Activated CD8-positive, alpha-beta memory T cell treated with anti-CD3 and anti-CD28 coated beads, Interleukin-2, amount 50 U/mL, for 24 hours (primary cell): ENCODE measurements around the gene ABCD1.
"Not testable (repeated sequence)": the region's sequence is repeated elsewhere in the genome, so short reads cannot be mapped to it uniquely, and the experiment has no call there.

ENCODE experiments used
- DNase-seq: peaks from one replicate; pipeline ENCODE4 v3.0.0-alpha.2; 2020; ENCODE audit errors: extremely low read depth

The ABCD1 gene

DNA sequence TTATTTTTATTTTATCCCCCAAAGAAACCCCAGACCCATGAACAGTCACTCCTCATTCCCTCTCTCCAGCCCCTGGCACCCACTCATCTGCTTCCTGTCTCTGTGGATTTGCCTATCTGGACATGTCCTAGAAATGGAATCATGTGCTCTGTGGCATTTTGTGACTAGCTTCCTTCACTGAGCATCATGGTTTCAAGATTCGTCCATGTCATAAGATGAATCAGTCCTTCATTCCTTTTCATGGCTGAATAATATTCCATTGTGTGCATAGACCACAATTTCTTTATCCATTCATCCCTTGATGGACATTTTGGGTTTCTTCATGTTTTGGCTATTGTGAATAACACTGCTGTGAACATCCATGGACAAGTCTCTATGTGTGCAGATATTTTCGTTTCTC, 10.2 kb downstream of the ABCD1 start:
- DNase-seq, result no peak

DNA sequence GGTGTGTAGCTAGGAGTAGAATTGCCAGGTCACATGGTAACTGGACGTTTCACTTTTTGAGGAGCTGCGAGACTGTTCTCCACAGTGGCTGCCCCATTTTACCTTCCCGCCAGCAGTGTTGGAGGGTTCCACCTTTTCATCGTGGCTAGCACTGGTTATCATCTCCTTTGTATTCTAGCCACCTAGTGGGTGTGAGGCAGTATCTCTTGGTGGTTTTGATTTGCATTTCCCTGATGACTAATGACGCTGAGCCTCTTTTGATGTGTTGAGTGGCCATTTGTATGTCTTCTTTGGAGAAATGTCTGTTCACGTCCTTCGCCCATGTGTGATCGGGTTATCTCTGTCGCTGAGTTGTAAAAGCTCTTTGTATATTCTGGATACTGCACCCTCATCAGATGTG, 10.6 kb downstream of the ABCD1 start:
- no peak for DNase-seq

DNA sequence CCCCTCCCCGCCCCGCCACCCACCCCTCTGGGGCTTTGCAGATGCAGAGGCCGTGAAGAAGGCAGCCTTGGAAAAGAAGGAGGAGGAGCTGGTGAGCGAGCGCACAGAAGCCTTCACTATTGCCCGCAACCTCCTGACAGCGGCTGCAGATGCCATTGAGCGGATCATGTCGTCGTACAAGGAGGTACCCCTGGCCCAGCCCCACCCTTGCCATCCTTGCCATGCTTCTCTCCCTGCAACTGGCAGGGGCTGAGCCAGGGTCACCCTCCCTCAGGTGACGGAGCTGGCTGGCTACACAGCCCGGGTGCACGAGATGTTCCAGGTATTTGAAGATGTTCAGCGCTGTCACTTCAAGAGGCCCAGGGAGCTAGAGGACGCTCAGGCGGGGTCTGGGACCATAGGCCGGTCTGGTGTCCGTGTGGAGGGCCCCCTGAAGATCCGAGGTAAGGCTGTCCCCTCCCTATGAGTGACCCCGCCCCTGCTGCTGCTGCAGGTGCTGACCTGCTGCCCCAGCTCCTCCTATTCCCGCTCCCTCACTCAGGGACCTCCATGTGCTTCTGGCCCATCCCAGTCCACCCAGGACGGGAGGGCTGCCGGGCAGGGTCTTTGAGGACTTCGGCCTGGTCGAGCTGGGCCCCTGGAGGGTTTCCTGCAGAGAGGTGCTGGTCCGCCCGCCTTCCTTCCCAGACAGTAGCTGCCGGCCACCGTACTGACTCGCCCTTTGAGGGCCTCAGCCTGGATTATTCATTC, 11.6 kb downstream of the ABCD1 start:
- DNase-seq, result no peak

DNA sequence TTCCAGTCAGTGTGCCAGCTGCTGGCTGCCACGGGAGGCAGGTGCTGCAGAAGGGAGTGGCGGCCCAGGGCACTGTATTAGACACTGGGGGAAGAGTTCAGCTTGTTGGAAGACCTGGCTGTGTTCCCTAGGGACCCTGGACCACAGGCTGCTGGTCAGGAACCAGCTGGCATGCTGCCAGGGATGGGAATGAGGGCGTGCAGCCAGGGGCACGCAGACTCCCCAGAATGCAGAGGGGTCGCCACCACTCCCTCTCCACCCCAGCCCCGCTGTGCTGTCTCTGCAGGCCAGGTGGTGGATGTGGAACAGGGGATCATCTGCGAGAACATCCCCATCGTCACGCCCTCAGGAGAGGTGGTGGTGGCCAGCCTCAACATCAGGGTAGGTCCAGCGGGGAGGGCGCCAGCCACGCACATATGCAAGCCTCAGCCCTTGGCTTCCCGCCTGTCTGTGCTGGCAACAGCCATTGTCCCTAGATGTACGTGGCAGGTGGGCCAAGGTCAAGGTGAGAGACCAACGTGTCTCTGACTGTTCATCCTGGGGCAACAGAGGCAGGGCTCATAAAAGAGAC, 12.3 kb downstream of the ABCD1 start:
- DNase-seq, result no peak

DNA sequence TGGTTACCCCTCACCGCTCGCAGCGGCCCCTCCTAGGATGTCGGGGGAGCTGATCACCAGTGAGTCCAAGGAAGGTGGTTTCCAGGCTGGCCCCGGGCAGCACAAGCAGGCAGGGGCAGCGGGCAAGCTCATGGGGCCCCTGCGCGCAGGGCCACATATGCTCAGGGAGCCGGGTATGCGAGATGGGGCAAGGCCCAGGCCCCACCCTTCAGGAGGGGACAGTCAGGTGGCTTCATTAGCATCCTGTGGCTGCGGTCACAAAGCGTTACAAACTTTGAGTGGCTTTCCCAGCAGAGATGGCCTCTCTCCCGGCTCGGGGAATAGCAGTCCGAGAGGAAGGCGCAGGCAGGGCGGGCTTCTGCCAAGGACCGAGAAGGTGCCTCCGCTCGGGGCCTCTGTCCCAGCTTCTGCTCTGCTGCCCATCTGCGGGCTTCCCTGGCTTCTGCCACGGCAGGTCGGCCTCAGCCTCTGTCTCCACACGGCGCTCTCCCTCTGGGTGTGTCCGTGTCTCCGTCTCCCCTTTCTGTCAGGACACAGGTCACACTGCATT, 13.5 kb downstream of the ABCD1 start:
- DNase-seq, result no peak

DNA sequence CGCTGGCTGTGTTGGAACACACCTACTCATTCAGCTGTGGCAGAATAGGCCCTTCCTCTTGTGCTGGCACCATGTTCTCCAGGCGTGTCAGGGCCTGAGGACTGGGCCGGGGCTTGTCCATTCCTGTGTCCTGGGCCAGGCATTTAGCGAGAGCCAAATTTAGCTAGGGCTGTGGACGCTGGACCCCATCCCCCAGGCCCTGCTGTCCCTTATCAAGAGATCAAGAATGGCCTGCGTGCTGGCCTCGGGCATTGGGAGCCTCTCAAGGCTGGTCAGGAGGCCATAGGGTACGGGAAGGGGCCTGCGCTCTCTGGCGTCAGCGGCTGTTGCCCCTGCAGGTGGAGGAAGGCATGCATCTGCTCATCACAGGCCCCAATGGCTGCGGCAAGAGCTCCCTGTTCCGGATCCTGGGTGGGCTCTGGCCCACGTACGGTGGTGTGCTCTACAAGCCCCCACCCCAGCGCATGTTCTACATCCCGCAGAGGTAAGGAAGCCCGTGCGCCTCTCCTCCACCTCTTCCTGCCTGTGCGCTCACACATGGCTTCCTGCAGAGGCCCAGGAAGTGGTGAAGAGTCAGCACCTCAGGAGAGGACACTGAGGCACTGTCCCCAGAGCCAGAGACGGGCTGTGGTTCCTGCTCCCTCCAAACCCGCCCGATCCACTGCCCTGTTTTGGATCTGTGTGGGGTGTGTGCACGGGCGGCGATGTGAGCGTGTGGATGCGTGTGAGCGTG, 15.3 kb downstream of the ABCD1 start:
- DNase-seq, result no peak

DNA sequence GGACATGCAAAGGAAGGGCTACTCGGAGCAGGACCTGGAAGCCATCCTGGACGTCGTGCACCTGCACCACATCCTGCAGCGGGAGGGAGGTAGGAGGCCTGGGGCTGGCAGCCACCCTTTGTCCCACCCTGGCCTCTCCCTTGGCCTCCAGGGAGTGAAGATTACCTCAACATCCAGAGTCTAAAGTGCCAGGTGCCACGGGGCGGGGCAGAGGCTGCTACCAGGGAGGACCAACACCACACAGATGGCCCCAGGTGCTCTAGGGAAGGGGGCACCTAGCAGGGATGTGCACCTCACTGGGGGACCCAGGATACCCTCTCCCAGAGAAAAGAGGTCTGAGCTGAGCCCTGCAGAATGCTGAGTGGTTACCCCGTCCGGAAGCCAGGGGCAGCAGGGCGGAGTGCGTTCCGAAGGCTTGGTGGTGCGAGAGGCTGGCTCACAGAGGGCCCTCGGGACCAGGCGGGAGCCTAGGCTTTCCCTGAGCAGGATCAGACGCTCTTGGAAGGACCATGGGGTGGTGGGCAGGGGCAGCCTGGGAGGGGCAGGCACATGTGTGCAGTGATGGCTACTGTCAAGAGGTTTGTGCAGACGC, 16.1 kb downstream of the ABCD1 start:
- DNase-seq, result no peak

DNA sequence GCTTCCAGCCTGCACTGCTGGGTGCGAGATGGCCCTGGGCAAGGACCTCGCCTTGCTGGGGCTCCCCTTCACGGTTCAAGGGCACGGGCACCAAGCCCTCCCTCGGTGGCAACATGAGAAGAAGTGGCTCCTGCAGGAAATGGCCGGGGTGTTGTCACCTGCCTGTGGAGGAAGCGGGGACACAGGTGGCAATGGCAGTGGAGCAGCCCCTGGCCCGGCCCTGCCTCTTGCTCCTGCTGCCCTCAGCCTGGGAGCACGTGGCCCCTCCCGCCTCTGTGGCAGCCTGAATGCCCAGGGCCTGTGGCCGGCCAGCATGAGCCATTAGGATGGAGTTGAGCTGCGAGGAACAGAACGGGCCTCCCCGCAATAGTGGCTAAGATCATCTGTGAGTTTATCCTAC, 16.8 kb downstream of the ABCD1 start:
- DNase-seq, result no peak

DNA sequence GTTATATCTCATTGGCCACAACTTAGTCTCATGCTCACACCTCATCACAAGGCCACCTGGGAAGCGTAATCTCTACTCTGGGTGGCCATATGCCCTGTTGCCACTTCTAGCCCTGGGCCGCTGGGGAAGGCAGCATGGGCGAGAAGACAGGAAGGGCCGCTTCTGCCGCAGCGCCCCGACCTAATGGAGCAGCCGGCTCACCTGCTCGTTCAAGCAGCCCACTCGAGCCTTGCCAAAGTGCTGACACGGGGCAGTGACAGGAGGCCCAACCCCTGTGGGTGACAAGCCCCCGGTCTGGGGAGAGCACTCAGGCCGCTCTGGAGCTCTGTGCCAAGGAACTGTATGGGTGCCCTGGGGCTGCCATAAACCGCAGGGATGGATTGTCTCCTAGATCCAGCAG, 17.5 kb downstream of the ABCD1 start:
- not testable (repeated sequence) for DNase-seq

DNA sequence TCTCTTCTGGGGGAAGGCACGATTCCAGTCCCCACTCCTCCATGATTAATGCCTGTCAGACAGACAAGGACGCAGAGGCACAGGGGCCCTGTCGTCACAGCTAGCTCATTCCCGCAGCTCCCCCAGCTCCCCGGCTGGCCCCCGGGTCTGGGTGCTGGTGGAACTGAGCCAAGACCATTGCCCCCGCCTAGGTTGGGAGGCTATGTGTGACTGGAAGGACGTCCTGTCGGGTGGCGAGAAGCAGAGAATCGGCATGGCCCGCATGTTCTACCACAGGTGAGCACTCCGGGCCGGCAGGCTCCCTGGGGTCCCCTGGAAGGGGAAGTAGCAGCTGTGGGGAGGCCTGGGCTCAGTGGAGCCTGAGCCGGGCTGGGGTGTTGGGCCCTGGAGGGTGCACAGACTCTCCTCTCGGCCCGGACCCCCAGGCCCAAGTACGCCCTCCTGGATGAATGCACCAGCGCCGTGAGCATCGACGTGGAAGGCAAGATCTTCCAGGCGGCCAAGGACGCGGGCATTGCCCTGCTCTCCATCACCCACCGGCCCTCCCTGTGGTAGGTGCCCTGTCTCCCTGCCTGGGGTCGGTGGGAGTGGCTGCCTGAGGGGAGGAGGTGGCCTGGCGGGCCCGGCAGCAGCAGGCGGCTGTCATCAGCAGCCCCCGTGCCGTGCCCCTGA, 18.3 kb downstream of the ABCD1 start:
- DNase-seq, result not testable (repeated sequence)

DNA sequence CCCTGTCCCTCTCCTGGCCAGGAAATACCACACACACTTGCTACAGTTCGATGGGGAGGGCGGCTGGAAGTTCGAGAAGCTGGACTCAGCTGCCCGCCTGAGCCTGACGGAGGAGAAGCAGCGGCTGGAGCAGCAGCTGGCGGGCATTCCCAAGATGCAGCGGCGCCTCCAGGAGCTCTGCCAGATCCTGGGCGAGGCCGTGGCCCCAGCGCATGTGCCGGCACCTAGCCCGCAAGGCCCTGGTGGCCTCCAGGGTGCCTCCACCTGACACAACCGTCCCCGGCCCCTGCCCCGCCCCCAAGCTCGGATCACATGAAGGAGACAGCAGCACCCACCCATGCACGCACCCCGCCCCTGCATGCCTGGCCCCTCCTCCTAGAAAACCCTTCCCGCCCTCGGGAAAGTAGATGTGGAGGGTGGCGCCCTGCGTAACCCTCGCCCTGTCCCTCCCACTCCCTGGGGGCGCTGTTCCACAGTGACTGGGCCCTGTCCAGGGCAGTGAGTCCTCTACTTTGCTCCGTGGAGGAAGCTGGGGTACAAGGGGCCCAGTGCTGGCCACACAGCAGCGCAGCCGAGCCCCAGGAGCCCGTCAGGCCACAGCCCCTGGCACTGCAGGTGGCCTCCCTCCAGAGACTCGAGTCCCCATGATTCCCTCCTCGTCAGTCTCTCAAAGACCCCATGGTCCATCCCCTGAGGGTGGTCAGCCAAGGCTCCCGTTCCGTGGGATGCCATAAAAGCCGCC, 19.0 kb downstream of the ABCD1 start:
- DNase-seq, result not testable (repeated sequence)

DNA sequence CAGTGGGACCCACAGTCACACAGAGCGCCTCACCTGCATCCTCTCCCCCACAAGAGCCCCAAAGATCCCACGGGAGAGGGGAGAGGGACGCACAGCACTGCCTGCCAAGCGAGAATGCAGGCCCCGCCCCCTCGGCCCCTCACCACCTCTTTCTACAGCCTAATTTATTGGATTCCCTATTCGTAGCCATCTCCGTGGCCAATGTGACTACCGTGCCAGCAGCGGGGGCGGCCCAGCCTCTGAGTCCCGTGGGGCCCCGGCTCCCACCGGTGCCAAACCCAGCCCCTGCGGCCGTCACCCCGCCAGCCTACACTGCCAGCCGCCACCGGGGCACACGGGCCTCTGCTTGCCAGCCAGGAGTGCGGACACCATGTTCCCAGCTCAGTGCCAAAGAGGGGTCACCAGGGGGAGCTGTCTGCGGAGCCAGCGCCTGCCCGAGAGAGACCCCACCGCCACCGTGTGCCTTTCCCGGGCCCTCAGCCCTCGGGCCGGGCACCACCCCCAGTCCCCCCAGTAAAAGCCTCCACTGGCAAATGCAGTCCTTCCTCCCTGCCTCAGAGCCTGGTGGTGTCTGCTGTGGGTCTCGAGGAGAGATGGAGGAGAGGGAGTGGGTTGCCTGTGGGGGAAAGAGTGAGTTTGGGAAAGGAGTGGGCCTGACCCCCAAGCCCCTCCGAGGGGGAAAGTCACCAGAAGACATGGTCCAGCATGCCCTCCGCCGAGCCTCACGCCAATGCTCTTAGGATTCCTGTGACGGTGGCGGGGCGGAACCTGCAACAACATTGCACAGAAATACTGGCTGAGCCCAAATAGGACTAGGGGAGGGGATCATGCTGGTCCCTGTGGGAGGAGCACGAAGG, 19.8 kb downstream of the ABCD1 start:
- DNase-seq, result no peak

DNA sequence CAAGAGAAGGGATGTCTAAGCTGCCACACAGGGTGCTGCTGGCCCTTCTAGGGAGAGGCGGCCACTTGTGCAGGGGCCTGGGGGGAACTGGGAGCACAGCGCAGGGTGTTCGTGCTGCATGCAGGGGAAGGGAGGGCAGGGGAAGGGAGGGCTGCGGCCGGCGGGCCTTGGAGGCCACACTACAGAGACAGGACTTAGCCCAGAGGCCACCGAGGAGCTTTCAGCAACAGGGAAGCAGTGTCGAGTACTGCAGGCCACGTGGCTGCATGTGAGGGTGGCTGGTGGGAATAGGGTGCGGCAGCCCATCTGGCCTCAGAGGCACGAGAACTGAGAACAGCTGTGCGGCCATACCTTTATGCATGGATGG, 20.4 kb downstream of the ABCD1 start:
- DNase-seq, result not testable (repeated sequence)

DNA sequence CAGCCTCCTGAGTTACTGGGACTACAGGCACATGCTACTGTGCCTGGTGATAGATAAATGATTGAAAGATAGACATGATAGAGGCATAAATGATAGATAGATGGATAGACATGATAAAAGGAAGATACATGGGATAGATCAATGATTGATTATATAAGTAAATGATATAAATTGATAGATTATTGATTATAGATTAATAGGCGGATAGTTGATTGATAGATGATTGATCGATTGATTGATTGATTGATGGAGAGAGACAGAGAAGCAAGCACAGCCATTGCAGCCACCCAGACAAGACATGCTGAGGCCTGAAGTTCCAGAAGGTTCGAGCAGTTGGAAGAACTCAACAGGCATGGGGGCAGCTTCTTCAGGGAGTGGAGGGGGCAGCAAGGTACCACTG, 21.7 kb downstream of the ABCD1 start:
- DNase-seq, result no peak

DNA sequence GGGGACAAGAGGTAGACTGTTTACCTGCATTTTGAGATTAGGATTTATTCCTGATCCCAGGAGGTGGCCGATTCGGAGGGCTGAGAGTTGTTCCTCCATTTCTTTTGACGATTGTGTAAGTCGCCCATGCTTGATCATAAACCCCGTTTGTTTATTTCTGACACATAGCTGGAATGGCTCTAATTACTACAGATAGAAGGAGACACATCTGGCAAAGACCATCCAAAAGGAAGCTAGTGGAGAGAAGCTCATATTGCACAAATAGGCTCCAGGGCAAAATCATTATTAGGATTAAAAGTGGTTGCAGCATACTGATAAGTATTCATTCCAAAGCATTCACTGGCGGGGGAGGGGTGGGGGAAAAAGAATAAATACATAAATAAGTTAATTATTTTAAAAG, 22.3 kb downstream of the ABCD1 start:
- DNase-seq, result not testable (repeated sequence)

DNA sequence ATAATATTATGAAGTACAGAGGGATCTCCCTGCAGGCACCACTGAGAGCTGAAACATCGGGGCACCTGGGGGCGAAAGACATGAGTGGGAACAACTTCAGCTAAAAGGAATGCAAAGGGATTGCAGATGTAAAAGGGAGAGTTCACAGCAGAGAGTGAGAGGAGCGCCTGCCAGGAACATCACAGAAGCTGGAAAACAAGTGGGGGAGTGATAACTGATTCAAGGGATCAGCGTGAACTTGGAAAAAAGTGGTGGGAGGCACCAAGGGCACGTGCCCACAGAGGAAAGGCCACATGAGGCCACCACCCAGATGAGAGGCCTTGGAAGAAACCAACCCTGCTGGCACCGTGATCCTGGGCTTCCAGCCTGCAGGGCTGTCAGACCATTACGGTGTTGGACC, 24.4 kb downstream of the ABCD1 start:
- DNase-seq, result not testable (repeated sequence)

DNA sequence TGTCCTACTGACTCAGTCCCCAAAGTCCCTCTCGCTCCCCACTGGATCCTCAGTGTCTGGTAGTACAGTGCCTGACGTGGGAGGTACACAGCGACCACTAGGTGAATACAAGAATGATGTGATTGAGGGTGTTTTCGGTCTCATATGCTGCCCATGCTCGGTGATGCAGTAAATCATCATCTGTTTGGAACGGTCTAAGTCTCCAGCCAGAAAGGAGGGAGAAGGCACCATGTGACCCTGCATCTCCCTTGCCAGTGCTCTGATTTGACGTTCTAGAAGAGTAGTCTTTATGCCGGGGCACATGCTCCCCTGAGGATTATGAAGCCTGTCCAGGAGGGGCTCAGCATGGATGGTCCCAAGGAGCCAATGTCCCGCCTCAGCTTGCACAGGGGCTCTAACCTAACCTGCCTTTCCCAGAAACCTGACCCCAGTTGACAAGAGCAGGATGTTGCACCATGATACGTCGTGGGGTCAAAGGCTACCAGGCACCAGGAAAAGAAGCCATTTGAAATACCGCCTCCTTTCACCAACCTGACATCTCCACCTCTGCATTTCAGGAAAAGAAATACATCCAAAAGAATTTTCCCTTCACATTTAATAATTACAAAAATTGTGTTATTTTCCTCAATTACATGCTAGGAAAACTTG, 25.6 kb downstream of the ABCD1 start:
- DNase-seq, result no peak

DNA sequence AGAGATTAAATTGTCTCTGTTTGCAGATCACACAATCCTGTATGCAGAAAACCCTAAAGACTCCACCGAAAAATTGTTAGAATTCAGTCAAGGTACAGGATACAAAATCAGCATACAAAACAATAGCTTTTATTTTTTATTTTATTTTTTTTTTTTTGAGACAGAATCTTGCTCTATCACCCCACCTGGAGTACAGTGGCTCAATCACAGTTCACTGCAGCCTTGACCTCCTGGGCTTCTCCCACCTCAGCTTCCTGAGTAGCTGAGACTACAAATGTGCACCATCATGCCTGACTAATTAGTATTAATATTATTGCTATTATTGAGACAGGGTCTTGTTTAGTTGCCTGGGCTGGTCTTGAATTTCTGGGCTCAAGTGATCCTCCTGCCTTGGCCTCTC, 30.5 kb downstream of the ABCD1 start:
- no peak for DNase-seq

DNA sequence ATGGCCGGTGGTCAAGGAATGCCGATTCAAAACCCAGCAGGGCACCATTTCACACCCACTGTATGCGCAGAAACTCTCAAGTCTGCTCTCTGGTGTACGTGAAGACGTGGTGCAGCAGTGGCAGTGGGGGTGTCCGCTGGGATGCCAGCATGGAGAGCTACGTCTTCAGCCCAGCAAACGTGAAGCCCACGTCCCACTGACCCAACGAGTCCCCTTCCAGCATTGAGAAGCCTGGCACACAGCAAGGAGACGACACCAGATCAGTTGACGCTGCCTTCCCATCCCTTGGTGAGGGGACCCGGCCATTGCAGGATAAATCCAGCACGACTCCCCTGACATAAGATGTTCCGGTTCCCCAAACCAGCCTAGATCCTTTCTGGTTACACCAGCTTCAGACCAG, 37.2 kb downstream of the ABCD1 start:
- no peak for DNase-seq
